Hepatocyte (in vitro differentiated cells): ENCODE measurements around the gene PIAS1.

ENCODE experiments used
- CTCF ChIP-seq: fragments of 200-600 bp; sonication (generic); IDR thresholded peaks from 2 replicates; pipeline ENCODE4 v1.5.1; 2016; ENCODE audit warnings: antibody characterized with exemption, mild to moderate bottlenecking; ENCODE audit not compliant: poor library complexity
- EZH2 ChIP-seq: fragments of 200-600 bp; sonication (generic); IDR thresholded peaks from 2 replicates; pipeline ENCODE4 v1.6.1; 2016; ENCODE audit warnings: antibody characterized with exemption, mild to moderate bottlenecking, borderline replicate concordance

GRCh38 chr15:68234060-68234459 is 179.9 kb downstream of the PIAS1 start:
- no peak for TF ChIP-seq CTCF
- TF ChIP-seq EZH2, result no peak
